Dedifferentiated amniotic fluid mesenchymal stem cell (primary cell): Measurements from ENCODE around the gene N4BP2.

Experiments used
- DNase-seq: peaks from one replicate; pipeline ENCODE4 v3.0.0-alpha.2; 2016; ENCODE audit errors: extremely low spot score

The N4BP2 gene

DNA sequence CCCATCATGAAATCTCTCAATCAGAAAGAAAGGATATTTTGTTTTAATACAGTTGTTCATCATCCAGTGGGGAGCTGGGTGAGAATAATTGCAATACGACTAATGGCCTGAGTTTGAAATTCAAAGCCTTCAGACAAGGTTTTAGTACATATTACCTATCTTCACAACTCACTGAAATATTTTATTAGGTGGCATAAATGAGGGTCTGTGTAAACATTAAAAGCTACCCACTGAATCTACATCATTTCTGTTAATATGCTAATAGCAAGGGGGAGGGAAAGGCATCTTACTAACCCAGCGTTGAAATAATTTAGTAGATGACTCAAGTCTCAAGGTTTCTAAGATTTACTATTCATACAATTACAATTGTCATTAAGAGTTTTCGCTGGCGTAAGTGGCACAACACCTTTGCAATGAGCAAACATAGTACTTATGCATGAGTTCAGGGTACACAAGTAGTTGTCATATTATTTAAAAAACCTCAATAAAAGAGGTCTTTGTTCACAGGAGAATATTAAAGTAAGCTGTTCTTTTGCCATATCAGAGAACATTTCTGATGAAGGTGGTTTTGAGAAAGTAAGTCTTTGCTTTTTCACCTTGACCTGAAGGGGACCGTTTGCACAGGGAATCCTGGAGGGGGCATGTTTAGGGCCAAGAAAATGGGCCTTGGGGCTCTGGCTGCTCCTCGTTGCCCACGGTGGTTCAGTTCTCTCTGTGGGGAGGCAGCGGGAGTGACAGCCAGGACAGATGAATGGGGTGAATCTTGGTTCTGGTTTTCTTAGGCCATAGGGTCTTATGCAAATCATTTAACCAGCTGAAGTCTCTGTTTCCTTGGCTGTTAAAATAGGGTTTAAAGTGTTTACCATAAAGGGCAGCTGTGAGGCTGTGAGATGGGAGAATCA, 135.7 kb downstream of the N4BP2 start:
- DNase-seq = no peak

DNA sequence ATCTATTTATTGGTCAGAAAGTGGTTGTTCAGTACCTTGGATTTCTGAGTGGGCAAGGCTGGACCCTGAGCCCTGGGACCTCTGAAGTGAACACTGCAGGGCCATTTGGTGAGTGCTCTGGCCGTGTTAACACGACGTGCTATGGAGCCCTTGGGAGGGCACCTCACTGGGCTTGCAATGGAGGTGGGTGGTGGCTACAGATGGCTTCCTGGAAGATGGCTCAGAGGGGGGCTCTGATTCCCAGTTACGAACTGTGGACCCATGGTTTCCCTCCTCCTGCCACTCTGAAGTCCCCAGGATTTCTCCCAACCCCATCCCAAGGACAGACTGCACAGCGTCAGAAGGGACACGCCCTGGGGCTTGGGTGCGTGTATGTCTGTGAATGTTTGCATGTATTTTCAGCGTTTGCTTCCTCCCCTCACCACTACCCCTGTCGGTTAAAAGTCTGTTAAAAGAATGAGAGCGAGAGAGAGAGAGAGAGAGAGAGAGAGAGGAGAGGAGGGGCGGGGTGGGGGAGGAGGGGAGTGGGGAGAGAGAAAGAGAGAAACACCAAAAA, 136.4 kb downstream of the N4BP2 start:
- DNase-seq = no peak

DNA sequence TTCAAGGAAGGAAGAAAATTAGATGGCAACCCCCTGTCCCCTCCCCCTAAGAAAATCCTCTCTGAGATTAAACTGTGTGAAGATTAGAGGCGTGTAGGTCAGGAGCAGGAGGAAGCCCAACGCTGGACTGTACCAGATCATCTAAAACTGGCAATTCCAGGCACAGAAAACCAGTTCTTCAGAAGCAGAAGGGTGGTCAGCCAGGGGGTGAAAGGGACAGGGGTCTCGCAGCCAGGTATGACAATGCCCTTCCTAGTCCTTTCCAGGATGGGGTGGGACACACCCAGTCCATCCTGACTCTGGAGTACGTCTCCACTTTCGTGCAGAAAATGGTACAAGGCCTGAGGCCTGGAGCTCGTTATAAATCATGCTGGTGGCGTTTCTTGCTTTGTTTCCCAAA, 136.9 kb downstream of the N4BP2 start:
- no peak for DNase-seq

DNA sequence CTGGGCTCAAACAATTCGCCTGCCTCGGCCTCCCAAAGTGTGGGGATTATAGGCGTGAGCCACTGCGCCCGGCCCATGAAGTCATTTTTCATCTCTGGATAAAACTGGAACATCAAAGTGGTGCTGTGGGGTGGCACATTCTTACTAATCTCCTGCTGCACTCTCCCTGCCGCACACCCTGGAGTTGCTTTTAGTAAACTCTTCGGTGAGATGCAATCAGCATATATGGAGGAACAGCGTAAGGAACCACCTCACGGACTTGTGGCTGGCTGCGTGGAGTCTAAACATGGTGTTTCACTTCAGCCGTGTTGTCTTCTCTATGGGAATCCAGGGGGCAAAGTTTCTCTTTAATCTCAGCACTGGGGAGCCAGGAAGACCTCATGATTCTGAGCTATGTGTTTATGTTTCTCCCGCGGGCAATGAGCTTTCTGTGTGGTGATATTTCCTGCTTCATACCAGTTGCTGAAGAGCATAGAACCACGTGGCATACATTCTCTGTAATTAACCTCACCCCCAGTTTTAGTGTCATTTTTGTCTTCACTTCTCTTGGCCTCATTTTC, 138.0 kb downstream of the N4BP2 start:
- no peak for DNase-seq

DNA sequence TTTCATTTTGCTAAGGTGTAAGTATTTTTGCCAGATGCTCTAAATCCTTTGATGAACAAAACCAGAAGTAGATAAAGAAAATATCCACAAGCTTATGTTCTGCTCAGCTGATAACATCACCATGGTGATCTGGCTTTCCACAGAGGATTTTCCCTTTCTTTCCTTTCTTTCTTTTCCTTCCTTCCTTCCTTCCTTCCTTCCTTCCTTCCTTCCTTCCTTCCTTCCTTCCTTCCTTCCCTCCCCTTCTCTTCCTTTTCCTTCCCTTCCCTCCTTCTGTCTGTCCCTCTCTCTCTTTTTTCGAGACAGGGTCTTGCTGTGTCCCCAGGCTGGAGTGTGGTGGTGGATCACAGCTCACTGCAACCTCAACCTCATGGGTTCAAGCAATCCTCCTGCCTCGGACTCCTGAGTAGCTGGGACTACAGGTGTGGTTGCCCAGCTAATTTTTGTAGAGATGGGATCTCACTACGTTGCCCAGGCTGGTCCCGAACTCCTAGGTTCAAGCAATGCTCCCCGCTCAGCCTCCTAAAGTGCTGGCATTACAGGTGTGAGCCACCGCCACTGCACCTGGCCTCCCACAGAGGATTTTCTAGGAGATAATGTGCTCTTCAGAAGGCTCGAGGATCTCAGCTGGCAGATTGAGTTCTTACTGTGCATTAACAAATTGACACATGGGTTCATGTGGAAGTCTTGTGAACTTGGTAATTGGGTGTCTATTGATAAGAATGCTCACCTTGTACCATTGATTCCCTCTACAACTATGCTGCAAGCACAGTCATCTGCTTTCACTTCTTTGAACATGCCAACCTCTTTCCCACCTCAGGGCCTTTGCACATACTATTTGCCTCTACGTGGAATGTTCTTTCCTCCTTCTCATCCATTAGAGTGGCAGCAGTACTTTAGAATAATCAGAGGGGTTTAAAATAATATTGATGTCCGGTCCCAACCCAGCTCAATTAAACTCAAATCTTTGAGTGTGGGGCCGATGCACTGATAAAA, 138.8 kb downstream of the N4BP2 start:
- DNase-seq = no peak

DNA sequence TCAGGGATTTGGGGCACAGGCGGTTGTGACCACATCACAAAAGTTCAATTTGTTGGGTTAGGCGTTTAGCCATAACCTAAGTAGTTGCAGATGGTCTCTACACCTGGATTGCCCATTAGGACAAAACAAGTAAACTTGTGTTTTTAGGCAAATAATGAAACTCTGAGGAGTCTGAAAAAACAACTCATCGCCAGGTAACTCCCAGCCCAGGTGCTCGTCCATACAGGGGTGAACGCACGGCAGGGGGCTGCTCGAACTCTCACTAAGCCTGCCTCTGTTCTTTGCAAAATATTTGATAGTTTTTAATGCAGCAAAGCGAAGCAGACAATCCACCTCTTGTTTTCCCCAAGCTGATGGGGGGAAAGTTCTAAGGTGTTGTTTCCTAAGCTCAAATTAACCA, 139.6 kb downstream of the N4BP2 start:
- DNase-seq = no peak

DNA sequence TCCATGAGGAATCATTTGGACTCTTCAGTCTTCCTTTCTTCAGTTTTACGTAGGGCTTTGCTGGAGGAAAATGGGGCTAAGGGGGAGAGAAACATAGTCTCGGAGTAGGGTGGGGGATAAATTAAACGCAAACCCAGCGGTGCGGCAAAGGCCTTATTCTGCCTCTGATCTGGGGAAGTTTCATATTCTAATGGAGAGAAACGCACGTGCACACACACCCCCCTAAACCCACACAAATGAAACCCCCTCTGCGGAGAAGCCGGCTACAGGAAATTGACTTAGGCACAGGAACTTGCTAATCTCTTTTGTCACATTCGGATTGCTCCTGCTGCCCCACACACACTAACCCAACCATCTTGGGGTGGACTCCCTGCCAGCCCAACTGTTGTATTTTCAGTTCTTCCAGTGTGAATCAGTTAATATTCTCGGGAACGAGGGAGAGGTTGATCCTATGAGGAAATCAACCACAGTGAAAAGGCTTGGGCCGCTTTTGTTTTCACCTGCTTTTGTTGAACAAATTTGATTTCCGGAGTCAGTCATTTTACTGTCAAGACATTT, 140.2 kb downstream of the N4BP2 start, which contains the start of gene RHOH:
Gene RHOH, plus strand, starts transcription at position 308 of the 558 bp plus-strand sequence. CDS start 46,356 bp downstream, outside the sequence.
- no peak for DNase-seq

DNA sequence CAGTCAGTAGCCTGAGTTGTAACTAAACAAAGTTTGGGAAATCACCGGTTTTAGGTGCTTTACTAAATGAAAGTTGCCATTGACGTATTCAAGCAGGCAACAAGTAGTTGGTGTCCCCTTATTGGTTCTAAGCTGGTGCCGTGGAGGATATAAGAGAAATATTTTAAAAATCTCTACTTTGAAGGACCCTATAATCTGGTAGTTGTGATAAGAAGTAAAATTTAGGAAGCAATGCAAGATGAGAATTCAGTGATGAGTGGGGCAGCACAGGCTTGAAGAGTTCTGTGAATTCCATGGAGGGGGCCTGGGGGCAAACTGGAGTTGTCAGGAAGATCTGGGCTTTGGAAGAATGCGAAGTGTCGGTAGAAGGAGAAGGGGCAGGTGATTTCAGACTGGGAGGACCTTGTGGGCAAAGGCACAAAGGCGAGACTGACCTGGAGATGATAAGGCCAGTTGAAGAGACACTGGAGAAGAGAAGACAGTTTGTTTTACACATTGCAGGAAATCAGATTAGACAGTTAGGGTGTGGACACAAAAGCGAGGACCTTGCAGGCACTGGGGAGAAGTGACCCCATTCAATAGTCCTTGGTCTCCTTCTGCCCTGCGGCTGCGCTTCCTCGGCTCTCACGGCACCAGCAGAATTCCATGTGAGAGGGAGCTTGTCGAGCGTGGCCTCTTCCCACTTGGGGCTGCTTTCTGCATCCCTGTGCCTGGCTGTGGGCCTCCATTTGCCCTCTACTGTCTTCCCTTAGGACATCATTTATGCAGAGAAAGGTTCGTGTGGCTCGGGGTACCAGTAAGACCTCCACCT, 141.4 kb downstream of the N4BP2 start:
- no peak for DNase-seq

DNA sequence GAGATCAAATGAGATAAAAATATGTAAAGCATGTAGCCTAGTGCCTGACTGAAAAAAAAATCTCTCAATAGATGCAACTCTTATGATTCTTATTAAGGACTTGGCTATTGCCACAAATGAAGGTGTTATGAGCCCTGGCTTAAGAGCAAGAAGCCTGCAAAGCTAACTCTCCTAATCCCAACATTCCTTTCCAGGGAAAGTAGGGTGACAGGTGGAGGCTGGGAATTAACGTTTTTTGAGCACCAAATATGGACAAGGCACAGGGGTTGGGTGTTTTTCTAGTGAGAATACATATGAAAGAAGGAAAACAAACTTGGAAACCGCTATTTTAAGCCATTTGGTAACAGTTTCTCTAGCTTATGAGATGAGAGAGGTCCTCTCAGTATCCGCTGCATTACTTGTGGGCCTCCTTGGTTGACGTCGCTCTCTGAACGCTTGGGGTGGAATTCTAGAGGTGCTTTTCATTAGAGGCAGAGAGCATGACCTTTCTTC, 142.6 kb downstream of the N4BP2 start:
- DNase-seq = no peak

DNA sequence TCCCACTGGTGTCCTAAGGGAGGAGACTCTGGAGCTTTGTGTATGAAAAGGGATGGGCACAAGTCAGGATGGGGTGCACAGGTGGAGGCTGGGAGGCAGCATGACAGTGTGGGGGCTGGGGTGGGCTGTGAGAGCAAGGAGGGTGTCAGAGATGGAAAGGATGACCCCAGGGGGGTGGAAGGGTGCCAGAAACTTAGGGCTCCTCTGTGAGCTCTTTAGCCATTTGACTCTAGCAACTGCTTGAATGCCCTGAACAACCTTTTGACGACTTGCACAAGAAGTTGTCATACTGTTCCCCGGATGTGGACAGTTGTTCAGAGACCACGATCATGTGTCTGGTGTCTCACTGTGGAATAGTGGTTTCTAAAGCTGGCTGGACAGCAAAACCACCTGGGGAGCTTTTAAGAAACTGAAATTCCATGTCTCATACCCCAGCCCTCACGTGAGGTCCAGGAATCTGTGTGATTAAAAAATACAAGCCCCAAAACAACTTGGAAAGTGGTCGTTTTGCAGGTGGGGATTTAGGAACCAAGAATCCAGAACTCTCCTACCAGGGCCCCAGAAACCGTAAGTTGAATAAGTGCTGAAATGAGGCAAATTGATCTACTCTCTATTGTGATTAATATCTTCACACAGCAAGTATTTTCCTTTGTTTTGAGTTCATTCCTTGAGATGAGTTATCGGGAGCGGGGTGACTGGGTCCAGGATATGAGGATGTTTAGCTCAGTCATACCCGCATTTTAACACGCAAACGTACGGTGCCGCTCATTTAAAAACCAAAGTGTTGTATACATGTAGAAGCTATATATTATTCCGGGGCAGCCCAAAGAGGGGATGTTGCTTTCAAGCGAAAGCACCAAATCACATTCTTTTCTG, 143.6 kb downstream of the N4BP2 start:
- no peak for DNase-seq

DNA sequence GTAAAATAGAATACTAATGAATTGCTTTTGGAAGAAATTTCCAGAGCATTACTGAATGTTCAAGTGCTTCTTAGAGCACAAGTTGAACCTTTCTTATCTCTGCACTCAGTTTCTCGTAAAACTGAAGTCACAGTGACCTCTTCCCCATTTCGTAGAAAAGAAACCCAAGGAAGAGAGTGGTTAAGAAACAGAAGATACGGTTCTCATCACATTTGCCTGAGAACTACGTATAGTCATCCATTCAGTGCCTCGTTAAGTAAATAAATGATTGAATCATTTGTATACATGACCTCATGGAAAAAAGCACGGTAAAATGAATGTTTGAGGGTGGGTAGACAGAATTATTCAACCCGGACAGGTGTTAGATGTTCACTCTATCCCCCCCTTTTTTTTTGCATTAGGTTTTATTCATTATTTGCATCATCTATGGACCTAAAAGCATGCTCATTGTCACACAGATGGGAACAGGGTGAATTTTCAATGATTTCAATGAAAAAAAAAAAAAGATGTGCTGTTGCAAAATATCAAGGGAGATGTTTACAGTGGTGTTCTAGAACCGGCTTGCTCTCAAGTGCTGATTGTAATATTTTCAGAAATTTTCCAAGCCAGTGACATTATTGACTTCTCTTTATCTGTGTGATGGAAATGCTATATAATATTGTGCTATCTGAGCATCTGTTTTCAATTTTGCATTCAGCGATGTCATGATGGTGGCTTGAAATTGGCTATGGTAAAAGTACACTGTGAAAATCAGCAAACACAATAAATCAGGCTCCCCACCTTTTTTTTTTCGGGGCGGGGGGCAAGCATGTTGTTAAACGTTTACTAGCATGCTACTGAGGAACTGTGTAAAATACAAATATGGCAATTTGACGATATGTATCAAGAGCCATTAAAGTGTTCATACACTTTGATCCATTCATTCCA, 144.5 kb downstream of the N4BP2 start:
- no peak for DNase-seq

DNA sequence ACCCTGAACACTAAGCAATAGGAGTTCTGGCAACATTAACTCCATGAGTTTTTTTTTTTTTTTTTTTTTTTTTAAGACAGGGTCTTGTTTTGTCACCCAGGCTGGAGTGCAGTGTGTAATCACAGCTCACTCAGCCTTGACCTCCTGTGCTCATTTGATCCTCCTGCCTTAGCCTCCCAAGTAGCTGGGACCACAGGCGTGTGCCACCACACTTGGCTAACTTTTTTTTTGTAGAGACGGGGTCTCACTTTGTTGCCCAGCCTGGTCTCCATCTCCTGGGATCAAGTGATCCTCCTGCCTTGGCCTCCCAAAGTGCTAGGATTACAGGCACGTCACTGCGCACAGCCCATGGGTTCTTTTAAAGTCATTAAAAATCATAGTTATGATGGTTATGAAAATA, 145.2 kb downstream of the N4BP2 start:
- DNase-seq = no peak

DNA sequence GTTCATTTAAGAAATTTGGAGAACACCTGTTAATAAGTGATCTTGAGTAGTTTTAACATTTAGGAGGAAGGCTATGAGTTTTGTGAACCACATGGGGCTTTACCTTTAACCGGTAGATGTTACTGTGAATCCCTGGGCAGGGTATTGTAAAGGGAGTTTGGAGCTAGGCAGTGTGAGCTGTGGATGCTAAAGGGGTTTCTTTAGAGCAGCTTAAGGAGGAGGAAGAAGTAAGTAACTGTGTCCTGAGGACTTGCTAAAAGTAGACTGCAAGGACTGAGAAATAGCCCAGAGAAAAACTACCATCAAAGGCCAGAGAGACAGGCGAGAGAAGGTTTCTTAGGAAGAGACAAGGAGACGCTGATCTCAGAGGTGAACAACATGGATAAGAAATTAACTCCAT, 145.8 kb downstream of the N4BP2 start:
- no peak for DNase-seq

DNA sequence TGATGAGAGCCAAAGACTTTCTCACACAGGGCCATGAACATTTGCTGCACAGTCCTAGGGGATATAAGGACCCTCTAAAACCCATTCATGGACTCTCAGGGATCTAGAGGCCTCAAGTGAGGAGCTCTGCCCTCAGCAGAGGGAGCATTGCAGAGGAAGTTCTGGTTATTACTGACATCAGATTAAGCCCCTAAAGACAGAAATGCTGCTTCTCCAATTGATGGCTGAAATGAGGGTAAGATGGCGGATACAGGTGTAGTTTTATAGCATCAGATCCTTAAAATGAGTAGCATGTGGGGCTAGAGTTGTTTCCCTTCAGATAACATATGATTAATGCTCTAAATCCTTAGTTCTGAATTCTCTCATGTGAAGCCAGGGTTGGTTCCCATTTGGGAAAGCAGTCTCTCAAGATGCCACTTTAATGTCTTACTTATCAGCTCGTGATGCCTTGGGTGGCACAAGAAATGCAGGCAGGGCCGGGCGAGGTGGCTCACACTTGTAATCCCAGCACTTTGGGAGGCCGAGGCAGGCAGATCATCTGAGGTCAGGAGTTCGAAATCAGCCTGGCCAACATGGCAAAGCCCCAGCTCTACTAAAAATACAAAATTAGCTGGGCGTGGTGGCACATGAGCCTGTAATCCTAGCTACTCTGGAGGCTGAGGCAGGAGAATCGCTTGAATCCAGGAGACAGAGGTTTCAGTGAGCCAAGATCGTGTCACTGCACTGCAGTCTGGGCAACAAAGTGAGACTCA, 148.0 kb downstream of the N4BP2 start:
- DNase-seq = no peak

DNA sequence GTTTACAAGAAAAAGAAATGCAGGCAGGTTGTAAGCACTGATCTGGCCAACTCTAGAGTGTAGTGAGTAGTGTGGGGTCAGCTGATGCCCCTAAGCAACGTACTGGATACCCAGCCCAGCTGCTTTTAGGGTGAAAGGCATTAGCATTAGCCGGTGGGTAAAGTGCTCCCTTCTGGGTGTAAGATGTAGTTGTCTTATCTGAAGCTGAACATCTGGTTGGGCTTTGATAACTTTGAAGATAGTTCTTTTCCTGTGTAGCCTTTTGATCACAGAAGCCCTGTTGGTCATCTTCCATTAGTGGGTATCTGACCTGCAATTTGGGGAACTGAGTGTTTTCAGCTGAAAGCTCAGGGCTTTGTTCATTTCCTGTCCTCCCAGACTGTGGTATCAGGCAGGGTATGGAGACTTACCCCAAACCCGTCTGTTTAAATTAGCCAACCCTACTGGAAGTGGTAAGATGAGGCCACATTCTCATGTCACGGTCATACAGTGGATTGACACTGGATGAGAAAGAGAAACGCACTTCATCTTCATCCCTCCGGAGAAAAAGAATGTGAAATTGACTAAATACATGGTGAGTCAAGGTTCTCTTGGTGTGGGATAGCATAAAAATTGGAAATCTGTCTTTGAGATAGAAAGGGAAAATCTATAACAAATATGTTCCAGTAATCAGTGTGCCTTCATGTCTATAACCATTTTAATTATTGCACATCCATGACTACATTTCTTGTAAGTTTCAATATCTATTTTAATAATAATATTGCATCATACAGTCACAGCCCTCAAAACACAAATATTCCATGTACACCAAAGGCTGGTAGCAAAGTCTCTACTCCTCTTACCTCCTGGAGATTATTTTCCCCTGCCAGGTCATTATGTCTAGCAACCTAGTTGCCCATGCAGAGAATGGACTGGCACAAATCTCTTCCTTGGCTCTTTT, 148.9 kb downstream of the N4BP2 start:
- DNase-seq = no peak

DNA sequence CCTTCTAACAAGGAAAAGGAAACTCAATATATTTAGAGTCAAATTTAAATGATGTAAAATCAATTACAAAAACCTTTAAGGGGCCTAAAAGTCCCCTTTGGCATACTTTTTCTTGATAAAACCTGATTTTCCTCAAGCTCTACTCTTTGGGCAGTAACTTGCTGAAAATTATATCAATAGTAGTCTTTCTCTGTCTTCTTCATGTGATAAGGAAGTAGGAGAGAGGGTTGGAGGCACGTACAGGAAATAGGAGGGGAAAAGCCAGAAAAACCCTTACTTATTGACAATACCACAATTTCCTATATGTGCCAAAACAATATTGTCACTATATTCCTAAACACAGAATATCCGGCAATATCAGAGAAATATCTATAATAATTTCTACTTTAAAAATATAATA, 149.8 kb downstream of the N4BP2 start:
- no peak for DNase-seq
